NOMO-1 treated with dmso at 0.1 percent for 144 hours (cell line): ENCODE measurements around the gene SAMD4B.
"Not testable (repeated sequence)": the region's sequence is repeated elsewhere in the genome, so short reads cannot be mapped to it uniquely, and the experiment has no call there.

Experiments used
- DNase-seq: peaks from one replicate; lab custom pipeline; 2025; ENCODE audit not compliant: unreplicated experiment; lab: John Stamatoyannopoulos, UW

Gene SAMD4B

DNA sequence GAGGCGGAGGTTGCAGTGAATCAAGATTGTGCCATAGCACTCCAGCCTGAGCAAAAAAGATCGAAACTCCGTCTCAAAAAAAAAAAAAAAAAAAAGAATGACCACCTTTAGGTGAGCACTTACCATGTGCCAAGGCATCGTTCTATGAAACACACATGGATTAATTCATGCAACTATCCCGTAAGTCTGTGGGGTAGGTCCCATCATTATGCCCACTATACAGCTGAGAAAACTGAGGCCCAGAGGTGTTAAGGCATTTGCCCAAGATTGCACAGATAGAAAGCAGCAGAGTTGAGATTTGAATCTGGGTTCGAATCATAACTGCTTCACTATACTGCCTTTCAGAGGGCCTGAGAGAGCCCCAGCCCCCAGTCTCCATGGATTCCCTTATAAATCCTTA is 8.7 kb upstream of the SAMD4B start:
- no peak for DNase-seq

DNA sequence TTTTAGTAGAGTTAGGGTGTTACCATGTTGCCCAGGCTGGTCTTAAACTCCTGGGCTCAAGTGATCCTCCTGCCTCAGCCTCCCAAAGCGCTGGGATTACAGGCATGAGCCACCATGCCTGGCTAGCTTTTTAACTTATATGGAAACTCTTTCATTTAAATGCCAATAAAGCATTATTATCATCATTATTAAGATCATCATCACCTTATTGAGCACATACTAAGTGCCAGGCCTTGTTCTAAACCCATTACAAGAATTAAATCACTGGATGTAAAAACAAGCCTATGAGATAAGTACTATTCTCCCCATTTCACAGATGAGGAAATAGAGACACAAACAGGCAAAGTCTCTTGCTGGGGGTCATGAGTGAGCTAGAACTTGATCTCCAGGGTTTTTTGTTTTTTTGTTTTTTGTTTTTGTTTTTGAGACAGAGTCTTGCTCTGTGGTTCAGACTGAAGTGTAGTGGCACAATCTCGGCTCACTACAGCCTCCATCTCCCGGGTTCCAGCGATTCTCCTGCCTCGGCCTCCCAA is 7.7 kb upstream of the SAMD4B start:
- no peak for DNase-seq

DNA sequence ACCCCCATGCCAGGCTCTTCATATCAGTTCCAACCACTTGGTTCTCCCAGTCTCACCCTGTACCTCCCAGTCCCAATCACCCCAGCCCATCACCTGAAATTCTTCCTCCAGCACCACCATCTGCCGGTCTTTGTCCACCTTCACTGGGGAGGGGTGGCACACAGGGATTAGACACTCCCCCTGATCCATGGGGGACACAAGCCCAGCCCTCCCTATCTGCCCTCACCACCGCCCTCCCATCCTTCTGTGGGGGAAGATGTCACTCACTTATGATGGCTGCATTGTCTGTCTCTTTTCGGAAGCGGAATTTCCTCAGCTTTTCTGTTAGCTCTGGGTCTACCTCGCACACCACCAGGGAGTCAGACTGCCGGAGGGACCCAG is 7.1 kb upstream of the SAMD4B start:
- no peak for DNase-seq

DNA sequence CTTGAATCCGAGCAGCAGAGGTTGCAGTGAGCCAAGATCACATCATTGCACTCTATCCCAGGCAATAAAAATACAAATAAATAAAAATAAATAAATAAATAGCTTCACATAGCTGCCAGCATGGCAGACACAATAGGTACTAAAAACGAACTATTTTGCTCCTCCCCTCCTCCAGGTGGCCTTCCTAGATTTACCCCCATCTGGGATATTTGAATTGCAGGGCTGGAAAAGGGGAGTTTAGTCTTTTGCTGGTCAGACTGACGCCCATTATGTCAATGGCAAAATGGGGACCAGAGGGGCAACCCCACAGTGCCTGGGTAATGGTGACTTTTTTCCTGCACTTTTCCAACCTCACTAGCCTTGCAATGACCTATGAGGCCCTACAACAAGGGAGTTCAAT is 5.7 kb upstream of the SAMD4B start:
- no peak for DNase-seq

DNA sequence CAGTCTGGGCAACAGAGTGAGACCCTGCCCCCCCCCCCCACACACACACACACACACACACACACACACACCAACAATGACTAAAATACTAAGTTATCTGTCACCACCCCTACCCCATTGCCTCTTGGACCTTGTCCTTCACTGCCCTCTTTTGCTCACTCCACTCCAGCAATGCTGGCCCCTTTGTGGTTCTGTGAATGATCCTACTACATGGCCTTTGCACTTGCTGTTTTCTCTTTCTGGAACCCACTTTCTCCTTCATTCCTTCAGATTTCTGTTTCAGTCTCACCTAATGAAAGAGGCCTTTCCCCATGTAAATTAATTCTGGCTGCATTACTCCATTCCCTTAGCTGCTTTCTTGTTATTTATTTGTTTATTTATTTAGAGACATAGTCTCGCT is 2.5 kb upstream of the SAMD4B start:
- no peak for DNase-seq

DNA sequence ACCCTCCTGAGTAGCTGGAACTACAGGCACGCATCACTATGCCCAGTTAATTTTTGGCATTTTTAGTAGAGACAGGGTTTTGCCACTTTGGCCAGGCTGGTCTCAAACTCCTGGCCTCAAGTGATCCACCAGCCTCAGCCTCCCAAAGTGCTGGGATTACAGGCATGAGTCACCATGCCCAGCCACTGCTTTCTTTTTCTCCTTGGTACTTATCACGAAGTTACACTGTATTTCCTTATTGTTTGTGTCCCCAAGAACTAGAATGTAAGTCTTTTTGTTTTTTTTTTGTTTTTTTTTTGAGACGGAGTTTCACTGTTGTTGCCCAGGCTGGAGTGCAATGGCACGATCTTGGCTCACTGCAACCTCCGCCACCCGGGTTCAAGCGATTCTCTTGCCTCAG is 2.1 kb upstream of the SAMD4B start:
- DNase-seq = not testable (repeated sequence)

DNA sequence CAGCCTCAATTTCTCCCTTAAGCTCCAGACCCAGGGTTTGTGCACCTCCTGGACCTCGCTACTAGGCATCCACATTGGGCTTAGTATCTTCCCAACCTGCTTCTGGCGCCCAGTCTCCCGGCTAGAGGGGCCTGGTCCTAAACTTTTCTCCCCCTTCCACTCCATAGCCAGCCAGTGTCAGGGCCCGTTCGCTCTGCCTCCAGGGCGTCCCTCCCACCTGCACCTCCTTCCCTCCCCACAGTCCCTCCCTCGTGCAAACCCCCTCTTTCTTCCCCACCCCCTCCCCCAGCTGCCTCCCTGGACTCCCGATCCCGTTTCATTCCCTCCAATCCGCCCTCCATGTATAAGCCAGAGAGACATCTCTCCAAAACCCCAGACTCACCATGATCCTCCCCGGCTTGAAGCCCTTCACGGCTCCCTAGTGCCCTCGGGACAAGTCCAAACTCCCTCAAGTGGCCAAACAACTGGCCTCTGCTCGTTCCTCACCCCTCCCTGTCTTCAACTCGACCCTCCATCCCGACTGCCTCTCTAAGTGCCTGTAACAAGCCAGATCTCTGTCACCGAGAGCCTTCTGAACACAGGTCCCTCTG is 997 bp upstream of the SAMD4B start:
- no peak for DNase-seq

DNA sequence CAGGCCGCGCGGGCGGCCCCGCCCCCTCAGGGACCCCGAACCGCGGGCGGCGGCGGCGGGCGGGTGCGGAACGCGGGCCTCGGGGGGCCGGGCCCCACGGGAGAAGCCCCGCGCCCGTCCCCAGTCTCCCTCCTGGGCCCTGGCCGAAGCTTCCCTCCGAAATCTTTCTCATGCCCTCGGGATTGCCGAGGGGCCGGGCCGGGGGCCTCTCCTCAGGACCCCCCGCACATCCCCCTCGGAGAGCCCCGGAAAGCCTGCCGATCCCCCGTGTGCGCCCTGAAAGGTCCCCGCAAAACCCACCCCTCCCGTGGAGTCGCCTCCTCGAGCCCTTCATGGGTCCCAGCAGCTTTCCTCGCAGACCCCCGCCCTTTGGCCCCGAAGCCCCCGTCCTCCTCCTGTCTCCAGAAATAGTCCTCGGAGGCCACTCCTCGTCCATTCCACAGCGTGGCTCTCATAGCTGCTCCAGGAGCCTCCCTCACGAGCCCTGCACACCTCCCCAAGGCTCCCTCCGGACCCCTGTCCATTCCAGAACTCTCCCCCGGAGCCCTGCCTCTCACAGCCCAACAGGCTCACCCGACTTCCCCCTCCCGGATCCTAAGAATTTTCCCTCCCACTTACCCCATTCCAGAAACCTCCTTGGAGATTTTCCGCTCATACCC is 555 bp downstream of the SAMD4B start:
- no peak for DNase-seq

DNA sequence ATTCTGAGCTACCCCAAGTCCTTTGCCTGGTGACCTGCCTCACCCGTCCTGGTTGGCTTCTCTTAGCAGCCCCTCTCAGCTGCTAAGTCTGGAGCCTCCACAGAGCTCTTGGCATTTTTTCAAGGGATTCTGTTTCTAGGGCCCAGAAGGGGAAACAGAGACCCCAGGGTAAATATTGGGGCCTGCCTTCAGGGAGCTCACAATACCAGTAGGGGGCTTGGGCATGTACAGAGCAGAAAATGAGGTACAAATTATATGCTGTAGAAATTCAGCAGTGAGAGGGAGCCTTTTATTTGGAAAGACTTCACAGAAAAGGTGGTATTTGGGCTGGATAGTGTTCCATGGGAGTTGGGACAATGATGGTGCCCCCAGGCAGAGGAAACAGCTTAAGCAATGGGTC is 3.7 kb downstream of the SAMD4B start:
- no peak for DNase-seq

DNA sequence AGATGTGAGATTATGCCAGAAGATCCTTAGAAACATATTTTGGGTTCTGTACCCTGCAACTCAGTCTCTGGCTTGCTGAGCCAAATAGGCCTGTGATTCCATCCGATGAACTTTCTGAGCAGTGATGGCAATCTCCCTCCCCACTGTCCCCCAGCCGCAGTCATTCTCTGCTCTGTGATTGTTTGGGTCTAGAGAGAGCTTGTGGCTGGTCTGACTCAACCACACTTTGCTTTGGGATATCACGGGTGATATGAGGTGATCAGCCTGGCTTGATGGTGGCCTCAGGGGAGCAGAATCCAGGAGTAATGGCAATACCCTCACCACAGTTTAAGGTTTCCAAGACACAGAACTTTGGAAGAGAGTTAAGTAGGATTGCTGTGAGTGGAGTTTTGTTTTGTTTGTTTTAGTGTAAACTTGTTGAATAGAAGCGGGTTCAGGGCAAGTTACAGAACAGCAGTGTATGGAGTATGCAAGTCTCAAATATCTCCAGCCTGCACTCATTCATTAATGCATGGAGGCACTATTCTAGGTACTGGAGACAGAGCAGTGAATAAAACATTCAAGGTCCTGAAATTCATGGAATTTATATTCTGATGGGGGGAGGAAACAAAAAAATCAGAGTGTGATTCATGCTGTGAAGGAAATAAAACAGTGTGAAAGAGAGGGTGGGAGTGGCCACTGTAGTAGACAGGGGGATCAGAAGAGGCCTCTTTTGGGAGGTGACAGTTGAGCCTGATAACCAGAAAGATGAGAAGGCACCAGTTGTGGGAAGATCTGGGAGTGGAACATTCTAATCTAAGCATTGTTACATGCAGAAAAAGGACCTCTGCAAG is 5.3 kb downstream of the SAMD4B start:
- DNase-seq = no peak

DNA sequence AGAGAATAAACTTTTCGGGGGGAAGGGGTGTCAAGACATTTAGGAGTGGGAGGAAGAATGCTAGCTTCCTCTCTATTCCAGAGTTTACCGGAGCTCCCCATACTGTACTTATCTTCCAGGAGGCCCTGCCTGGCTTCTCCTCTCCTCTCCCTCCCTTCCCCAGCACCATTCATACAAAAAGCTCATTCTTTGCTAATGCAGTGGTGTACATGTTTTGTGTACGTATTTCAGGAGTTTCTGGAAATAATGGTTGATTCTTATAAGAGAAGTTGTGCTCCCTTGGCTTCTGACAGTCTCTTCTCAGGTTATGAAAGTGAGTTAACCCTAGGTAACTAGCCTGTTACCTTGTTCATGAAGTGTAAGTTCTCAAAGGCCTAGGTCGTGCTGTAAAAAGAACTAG is 7.1 kb downstream of the SAMD4B start:
- DNase-seq = no peak

DNA sequence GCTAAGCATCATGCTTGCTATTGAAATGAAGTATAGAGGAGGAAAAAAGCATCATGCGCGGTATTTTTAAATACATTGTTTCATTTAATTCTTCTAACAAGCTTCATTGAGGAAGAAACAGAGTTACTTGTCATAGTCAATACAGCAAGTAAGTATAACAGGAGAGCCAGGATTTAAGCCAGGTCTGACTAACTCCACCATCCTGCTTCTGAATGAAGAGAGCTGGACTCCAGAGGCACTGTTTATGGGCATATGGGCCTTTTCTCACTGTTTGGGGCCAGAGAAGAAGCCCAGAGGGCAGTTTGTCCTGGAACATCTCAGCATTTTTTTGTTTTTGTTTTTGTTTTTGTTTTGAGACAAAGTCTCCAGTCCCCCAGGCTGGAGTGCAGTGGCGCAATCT is 7.9 kb downstream of the SAMD4B start:
- DNase-seq = no peak

DNA sequence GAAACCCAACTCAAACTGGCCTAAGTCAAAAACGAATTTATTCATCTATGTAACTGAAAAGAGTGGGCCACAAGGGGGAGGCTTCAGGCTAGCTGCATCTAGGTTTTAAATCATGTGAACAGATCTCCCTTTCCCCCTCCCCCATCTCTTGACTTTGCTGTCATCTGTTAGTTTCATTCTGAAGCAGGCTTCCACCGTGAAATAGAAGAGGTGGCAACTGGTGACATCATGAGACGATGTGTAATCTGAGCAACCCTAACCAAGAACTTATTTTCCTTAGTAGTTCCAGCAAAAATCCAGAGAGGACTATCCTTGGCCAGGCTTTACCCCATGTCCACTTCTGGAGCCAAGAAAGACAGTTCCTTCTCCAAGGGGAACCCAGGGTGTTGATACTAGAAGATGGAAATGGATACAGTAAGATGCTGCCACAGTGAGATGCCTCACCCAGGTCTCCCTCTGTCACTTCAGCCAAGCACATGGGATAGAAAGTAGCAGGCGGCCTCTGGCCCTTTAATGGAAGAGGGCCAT is 9.4 kb downstream of the SAMD4B start:
- DNase-seq = no peak

DNA sequence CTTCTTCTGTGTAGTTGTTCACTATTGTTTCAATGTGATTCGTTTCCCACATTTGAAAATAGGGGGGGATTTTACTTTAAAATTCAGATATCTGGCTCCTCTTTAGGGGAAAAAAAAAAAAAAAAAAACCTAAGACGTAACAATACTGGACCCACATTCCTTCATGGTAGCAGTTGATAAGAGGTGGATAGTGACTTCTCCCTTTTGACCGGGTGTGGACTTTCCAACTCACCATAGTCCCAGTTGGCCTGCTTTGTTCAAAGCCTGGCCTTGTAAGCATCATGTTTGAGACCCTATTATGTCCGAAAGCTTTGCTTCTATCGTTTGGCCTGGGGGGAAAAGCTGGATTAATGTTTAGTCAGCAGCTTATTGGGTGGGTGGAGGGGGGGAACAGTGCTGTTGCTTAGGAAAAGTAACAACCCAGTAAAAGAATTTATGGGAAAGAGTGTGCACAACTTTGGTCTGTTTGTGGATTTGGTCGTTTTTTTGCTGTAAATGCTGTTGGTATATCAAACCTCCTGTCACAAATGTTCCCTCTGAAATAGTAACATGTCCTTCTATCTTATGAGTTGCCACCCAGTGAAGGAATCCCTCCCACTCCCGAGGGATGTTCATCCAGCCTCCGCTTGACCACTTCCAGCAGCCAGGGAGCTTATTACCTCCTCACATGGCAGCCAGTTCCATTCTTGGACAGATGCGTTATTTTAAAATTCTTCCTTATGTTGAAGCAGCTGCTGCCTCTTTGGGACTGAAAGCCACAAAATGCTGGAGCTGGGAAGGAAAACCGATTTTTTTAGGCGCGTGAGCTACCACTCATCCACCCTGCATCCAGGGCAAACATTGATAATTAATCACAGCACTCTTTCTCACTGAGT is 10.4 kb downstream of the SAMD4B start:
- no peak for DNase-seq

DNA sequence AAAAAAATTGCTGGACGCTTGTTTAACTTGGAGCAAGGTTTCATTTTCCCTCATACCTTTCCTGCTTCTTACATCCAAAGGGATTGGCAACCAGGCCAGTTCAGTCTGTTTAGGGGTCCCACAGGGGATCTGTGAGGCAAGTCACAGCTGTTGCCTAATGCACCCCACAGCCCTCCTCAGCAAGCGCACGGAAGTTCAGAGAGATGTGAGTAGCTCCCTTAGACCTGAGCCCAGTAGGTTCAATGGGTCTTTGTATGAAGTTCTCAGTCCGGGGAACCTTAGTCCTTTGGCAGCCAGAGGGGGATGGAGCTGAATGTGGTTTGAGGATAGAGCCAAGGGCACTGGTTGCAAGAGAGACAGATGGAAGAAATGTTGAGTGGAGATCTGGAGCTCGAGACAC is 13.0 kb downstream of the SAMD4B start:
- no peak for DNase-seq

DNA sequence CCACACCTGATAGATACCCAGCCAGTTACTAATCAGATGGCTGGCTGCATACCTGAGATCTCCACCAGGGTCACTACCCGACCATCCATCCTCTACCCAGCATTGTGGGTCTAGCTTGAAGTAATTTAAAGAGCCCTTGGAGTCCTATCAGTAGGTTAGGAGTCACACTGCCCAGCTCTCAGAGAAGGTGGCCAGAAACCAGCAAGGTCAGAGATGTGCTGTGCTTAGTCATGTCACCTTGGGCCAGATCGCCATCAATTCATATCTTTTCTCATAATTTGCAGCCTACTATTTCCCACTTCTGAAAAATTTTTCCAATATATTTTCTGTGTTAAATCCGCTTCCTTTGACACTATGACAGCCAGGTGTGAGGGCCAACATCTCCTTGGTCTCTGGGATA is 13.9 kb downstream of the SAMD4B start:
- no peak for DNase-seq

DNA sequence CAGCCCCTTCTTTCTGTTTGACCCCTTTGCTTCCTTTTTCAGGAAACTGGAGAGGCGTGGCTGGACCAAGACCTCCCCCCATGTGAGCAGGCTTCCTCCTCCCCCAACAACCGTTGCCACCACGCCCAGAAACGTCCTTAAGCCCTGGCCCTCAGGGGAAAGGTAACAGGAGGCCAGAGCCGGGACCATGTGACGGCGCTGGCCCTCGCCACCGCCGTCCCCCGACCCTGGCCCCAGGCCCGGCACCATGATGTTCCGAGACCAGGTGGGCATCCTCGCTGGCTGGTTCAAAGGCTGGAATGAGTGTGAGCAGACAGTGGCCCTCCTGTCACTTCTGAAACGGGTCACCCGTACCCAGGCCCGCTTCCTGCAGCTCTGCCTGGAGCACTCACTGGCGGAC is 14.4 kb downstream of the SAMD4B start:
- no peak for DNase-seq

DNA sequence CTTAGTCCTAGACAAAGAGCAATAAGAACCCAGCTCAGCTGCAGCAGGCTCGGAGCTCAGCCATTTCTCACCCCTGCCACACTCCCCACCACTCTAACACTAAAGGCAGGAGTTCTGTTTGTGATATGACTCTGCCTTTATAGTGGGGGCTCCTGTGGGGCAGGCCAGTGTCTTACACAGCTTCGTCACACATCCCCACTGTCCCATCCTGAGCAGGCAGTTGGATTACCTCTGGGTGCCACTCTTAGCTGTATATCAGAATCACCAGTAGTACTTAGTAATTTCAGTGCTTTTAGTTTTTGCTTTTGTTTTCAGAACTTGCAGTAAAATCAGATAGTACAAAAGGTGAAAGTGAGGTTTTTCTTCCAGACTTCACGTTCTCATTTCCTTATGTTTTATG is 16.8 kb downstream of the SAMD4B start:
- no peak for DNase-seq

DNA sequence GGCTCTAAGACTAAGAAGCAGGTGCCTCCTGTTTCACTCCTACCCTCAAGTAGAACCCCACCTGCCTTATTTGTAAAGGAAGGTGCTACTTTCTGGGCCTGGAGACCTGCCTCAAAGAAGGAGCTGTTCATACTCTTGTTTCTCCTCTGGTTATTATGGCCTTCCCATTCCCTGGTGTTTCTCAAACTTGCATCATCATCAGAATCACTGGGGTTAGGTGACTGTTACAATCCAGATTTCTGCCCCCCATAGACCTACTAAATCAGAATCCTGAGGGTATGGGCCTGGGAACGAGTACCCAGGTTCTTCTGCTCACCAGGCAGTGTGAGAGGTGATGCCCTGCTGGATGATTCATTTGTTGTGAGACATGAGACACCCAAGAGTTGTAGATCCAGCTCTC is 18.4 kb downstream of the SAMD4B start:
- no peak for DNase-seq

DNA sequence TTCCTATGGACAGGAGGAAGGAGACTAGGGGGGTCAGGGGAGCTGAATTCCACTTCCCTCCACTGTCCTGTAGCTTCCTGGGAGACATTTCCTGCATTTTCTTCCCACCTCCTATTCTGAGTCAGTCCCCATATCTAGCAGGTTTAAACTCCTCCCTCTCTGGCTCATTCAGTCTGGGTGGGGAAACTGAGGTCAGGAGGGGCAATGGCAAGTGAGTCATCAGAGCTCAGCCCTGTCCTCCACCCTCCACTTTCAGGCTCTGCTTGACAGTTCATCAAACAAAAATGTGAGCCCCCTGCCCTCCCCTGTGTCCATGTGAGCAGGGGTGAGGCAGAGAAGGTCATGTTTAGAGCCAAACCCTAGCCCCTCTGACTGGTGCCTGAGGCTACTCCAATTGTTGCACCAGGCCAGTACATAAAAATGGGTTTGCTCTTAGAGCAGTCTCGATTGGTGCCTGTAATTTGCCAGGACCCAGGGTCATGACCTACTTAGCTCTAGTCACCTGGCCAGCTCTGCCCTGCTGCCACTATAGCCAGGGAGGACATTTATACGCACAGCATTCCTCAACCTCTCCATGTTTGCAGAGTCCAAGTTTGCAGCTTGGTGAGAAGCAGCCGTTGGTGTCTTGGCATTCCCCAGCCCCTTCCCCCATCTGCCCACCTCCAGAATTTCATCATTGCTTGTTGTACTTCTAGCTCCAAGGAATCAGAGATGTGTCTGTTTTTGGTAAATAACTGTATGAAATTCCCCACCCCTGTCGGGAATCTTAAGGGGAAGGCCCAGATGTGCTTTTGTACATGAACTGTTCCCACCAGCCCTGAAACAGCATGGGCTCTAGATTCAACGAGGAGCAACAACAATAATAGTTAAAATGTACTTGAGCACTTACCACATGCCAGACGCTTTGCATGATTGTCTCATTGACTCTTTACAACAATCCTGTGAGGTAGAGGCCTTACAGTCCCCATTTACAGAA is 20.7 kb downstream of the SAMD4B start:
- DNase-seq = no peak
